ENCODE measurements around the gene CRYBA4.

DNA sequence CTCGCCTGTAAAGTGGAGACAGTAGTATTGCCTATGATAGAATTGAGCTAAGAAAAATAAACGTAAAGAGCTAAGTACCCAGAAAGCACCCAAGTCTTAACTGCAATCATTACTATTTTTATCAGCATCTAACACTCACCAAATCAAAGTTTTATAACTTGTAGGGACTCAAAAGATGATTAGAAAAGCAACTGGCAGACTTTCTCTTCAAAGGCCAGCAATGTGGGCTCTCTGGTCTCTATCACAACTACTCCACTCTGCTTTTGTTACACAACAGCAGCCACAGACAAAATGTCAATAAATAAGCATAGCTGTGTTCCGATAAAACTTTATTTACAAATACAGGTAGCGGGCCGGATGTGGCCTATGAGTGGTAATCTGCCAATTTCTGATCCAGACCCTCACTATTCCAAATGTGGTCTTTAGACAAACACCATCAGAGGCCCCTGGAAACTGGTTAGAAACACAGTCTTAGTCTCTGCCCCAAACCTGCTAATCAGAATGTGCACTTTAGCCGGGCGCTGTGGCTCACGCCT, 40.1 kb upstream of the CRYBA4 start:
- no peak for TF ChIP-seq POLR2AphosphoS5 (IDR thresholded peaks at IDR 0.05; ENCODE audit: borderline replicate concordance, low read depth, low read length)
- no peak for TF ChIP-seq EZH2 (IDR thresholded peaks at IDR 0.05)
- no peak for TF ChIP-seq FOXP2 (optimal IDR thresholded peaks at IDR 0.05; ENCODE audit: control extremely low read depth, extremely low read length, insufficient read depth)
